Measurements from ENCODE around the gene CEP170B.

The CEP170B gene

DNA sequence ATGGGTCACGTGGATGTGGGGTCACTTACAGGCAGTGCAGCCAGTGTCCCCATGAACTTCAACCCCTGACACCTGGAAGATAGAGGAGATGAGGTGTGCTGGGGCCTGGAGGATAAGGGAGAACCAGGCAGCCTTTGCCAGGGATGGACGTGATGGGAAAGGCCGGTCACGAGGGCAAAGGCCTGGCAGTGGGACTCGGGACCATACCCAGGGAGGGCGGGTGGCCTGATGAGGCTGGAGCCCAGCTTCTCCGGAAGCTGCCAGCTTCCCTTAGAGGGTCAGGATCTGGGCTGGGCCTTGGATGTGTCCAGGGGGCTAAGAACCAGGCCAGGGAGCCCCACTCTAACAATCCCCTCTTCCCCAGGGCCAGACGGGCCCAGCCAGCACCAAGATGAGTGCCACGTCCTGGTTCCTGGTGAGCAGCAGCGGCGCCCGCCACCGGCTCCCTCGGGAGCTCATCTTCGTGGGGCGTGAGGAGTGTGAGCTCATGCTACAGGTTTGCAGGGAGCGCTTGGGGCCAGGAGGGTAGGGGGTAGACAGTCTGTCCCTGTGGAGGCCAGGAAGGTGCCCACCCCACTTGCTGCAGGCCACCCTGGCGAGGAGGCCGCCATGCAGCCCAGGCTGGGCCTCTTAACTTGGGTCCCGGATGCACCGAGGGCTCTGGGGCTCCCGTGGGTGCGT lies 3.1 kb downstream of the CEP170B start:
- no peak for DNase-seq

DNA sequence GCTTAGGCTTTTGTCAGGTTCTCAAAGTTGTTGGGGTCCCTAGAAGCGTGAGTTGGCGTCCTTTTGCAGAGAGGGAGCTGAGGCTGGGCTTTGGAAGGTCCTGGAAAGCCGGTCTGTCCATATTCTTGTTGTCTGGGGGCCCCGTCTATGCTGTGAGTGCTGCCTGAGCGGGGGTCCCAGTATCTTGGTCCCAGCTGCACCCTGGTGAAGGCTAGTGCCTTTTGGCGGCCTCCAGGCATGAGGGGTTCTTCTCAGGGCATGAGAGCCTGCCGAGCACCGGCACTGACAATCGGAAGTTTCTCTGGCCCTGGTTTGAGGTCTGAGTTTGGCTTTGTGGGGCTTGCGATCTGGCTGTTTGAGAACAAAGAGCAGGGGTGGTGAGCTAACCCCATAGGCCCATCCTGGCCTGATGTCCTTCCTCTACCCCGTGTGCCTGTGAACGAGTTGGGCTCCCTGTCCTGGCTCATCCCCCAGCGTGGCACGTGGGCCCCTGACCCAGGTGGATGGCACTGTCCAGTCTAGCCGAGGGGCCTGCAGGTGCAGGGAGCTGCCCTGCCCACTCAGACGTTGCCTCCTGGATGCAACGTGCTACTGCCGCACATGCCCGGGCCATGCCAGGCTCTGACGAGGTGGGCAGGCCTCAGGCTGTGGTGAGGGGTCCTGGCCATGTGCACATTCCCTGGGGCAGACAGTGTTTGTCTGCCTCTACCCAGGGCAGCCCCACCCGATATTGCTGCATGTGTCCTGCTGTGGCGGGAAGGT lies 3.9 kb downstream of the CEP170B start:
- DNase-seq = no peak

DNA sequence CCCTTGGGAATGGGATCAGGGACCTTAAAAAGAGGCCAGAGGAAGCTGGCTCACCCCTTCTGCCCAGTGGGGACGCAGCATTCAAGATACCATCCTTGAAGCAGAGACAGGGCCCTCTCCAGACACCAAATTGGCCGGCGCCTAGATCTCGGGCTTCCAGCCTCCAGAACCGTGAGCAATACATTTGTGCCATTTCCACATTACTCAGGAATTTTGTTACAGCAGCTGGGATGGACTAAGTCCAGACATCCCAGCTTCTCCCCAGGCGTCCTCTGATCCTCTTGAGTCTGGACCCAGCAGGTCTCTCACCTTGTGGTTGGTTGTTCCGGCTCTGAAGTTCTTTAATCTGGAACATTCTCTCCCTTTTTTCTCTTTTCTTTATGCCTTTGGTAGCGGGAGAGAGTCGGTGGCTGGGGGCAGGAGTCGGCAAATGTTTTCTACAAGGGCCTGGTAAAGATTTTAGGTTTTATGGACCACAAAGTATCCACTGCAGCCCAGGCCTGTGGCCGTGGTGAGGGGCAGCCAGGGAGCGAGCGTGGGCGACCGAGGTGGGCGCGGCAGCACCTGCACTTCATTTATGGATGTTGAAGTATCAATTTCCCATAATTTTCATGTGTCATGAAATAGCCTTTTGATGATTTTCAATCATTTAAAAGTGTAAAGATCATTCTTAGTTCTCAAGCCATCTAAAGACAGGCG lies 4.8 kb downstream of the CEP170B start:
- DNase-seq = no peak

DNA sequence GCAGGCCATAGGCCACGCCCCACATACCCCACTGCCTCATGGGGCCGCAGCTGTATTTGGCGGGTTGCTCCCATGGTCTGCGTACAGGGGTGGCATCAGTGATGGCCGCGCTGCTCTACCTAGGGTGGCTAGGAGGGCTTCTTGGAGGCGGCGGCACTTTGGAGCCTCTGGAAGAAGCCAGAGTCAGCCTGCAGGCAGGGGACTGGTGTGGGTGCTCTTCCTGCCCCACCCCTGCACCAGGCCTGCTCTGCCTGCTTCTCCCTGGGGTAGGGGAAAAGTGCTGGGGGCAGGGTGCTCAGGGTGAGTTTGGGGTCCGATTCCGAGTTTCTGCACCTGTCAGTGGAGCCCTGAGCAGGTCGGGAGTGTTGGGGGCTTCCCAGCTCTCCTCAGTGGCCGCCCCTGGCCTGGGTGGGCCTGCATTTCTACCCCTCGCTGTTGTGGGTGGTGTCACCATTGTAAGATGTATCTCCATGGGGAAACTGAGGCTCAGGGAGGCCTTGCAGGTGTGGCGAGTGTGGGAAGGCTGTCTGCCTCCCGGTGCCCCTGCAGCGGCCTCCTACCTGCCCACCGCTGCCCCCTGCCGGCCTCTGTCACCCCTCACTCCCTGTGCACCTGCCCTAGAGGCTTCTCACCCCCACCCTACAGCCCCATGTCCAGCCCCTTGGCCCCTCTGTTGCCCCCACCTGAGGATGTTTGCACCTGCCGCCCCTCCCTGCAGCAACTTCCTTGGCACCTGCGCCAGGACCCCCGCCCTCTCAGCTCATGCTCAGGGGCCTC lies 5.5 kb downstream of the CEP170B start:
- peak; percentile 83 for DNase-seq

DNA sequence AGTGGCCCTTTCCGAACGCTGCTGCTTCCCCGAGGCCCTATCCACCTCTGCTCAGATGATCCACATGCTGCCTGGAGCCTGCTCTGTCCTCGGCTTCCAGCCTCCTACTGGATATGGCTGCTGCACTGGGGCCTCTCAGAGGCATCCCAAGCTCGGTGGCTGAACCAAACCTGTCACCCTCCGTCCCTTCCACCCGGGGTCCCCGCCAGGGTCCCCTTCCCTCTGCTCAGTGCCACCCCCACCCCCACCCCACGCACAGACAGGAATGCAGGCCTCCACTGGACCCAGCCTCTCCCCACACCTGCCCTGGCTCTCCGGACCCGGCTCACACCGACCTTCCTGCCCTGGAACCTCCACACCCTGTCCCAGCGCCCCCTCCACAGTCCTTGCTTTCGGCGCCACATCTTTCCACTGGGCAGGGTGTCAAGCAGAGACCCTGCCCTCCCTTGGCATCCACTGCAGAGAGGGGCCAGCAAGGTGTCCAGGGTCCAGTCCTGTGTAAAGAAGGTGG lies 6.1 kb downstream of the CEP170B start:
- DNase-seq = no peak

DNA sequence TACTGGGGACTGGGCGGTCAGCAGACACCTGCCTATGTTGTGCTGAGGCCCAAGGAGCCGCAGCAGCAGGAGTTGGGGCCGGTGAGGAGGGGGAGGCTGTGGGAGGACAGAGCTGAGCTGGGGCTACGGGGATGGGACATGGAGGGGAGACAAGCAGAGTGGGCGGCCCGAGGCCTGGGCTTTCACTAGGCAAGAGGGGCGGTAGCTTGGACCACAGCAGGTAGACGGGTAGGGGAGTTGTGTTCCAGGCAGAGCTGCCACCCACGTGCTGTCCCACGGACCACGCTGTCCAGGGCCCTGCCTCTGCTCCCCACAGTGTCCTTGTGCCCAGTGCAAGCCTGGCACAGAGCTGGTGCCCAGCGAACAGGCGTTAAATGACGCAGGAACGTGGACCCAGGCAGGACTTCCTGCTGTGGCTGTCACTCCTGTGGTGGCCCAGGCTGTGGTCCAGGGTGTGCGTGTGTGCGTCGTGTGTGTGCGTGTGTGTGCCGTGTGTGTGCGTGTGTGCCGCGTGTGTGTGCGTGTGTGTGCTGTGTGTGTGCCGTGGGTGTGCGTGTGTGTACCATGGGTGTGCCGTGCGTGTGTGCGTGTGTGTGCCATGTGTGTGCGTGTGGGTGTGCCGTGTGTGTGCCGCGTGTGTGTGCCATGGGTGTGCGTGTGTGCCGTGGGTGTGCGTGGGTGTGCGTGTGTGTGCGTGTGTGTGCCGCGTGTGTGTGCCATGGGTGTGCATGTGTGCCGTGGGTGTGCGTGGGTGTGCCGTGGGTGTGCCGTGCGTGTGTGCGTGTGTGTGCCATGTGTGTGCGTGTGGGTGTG lies 6.8 kb downstream of the CEP170B start:
- DNase-seq = no peak

DNA sequence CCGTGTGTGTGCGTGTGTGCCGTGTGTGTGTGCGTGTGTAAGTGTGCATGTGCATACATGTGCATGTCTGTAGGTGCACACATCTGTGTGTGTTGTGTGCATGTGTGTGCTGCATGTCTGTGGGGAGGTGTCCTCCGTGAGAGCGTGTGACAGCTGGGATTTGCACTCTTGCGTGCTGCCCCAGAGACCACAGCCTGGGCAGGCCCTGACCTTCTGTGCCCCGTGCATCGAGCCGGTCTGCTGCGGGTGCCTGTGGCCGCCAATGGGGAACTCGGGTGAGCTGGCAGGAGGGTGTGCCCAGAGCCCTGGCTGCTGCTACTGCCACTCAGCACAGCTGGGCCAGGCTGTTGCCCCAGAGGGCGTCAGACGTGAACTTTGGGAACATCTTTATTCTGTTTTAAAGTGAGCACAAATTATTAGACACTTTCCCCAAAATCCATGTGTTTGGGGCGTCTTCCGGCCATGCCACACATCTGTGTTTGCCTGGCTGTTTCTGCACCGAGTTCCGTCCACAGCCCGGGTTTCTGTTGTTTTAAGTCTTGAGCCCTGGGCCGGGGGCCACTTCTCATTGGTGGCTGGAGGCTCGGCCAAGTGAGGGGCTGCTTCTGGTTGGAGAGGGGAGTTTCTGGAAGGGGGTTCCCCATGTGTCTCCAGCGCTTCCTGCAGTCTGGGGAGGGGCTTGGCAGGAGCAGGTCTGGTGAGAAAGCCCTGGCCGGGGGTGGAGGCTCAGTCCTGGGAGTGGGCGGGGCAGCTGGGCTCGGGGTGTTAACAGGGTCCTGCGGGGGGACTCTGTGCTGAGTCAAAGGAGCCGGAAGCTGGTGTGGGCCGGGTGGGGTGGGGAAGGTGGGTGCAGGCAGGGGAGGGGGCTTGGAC lies 7.6 kb downstream of the CEP170B start:
- DNase-seq = no peak

DNA sequence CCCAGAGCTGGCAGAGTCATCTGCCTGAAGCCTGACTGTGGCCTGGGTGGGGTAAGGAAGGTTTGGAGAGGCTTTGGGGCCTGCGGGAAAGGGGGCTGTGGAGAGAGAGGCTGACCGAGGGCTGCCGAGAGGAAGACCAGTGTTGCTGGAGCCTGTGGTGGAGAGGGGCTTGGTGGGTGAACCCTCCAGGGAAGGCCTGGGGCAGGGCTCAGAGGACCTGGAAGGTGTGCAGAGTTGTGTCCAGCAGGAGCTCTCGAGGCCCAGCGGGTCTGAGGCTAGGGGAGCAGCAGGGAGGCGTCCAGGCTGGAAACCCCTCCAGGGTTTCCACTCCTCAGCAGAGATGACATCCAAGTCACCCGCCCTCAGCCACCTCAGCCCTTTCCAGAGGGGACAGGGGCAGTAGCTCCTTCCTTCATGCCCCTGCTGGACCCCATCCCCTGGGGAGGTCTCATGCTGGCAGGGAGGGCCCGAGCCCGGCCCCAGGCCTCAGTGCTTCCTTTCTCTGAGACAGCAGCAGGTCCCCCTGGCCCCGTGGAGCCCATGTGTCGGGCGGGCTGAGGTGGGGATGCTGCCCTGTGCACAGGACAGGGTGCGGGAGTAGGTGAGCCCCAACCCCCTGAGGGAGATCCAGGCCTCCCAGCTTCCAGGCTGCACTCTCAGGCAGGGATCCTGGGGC lies 8.4 kb downstream of the CEP170B start:
- DNase-seq = no peak

DNA sequence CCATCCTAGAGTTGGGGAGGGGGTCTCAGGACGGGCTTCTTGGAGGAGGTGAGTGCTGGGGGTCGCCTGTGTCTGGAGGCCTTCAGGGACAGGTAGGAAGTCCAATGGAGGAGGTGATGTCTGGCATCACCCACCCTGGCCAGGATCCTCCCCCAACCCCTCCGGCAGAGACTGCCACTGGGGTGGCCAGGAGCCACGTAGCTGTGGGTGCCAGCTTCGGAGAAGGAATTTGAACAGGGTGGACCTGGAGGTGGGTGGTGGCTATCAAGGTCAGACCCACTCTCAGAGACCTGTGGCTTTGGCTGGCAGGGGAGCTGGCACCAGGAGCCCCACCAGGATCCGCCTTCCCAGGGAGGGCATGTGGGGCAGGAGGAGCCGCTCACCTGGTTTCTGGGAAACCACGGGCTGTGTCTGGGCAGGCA lies 9.1 kb downstream of the CEP170B start:
- no peak for DNase-seq

DNA sequence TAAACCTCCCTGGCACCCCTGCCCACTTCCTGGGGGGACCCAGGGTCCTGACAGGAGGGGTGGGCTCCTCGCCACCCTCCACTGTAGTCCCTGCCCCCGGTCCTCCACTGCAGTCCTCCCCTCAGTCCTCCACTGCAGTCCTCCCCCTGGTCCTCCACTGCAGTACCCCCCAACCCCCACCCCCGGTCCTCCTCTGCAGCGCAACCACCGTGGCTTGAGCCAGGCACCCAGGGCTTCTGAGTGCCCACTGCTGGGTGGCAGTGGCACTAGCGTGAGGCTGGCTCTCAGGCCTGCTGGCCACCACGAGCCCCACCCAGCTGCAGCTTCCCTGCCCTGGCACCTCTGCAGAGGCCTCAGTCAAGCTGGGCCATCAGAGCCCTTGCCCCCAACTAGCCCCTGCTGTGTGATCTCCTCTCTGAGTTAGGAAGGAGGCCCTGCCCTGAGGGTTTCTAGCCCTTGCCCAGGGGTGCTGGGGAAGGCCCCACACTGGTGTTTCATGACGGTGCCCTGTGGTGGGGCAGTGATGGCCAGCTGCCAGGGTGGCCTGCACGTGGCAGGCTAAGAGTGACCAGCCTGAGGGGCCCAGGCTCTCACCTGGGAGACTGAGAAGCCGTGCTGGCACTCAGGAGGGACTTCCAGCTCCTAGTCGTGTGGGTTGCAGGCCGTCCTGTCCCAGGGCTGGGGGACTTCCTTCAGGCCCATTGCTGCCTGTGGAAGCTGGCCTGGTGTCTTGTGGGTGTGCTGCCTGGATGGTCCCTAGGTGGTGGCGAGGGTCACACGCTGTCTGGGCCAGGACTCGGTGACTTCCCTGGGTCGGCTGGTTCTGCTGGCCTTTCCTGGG lies 9.7 kb downstream of the CEP170B start:
- no peak for DNase-seq

DNA sequence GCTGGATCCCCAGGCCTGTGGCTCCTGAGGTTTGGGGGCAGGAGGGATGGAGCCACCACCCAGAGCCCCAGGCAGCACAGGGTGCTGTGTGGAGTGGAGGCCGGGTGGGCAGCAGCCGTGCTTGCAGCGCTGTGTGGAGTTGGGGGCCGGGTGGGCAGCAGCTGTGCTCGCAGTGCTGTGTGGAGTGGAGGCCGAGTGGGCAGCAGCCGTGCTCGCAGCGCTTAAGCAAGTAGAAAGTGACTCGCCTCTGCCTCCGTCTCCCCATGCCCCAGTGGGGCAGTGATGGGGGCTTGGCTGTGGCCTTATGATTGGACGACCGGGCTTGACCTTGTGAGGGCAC lies 10.3 kb downstream of the CEP170B start:
- DNase-seq = no peak

DNA sequence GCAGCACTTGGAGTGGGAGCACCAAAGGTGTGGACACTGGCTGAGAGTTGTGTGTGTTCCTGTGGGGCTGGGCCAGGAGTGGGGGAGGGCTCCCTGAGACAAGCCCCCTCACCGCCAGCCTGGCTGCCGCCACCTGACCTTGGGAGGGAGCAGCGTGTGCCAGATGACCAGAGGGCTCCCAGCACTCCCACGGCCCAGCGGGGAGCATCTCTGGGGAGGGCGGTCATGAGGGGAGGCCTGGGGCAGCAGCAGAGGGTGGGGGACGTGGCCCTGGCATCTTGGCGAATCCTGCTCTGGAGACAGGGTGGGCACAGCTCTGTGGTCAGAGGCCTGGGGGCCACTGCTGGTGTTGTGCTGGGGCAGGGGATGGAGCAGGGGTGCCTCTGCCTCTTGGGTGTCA lies 10.7 kb downstream of the CEP170B start:
- no peak for DNase-seq

DNA sequence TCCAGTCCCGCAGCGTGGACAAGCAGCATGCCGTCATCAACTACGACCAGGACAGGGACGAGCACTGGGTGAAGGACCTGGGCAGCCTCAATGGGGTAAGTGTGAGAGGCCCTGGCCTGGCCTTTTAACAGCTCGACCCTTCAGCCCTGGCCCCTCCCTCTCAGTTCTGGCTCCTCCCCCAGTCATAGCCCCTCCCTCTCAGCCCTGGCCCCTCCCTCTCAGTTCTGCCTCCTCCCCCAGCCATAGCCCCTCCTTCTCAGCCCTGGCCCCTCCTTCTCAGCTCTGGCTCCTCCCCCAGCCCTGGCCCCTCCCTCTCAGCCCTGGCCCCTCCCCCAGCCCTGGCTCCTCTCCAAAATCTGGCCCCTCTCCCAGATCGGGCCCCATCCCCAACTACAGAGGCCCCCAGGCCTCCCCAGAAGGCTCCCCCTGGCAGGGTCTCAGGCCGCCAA lies 11.2 kb downstream of the CEP170B start:
- DNase-seq = no peak

DNA sequence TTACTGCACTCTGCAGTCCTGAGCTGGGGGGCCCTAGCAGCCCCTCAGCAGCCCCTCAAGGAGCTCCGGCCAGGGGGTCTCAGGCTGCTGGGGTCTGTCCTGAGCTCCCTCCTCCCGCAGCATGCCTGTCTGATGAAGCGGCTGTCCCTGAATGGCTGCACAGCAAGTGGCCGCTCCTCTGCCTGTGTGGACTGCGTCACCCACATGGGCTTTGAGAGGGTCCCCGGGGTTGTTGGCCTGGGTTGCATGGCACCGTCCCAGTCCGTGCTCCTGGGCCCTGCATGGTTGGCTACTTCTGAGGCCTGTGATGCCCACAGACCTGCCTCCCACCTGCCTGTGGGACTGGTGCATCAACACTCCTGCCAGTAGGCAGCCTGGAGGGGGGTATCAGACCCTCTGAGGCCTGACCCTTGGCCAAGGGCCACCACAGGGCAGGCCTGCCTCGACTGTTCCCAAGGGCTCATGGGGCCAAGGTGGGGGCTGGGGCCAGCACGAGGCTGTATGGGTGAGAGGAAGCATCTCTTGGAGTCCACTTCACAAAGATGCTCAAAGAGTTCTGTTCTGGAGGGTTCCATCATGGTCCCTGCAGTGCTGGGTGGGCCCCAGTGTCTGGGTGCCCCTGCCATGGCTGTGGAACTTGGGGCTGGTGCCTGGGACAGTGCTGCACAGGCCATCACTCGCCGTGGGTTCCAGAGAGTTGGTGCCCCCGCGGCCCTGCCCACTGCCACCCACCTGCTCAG lies 12.2 kb downstream of the CEP170B start:
- no peak for DNase-seq

DNA sequence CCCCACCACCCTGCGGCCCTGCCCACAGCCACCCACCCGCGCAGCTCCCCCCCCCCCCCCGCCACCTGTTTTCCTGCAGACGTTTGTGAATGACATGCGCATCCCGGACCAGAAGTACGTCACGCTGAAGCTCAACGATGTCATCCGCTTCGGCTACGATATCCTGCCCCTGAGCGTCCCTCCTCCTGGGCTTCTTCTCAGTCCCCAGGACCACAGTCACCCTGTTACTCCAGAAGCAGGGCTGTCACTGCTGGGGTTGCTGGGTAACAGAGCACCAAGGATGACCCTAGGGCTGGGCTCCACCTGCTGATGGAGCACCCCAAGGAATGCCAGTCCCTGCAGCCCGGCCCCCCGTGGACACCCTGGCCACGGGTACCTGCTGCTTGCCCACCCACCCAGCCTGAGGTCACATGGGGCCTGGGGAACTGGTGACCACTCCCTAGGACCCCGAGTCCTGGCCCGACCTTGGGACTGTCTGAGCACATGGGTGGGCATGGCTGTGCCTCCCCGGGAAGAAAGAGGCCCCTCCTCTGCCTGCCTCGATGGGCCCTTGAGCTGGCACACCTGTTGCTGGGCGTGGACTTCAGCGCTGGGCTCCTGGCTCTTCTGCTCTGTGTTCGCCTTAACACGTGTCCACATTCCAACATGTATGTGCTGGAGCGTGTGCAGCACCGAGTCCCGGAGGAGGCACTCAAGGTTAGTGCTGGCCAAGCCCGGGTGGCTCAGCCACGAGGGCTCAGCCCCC lies 12.9 kb downstream of the CEP170B start:
- DNase-seq = no peak

DNA sequence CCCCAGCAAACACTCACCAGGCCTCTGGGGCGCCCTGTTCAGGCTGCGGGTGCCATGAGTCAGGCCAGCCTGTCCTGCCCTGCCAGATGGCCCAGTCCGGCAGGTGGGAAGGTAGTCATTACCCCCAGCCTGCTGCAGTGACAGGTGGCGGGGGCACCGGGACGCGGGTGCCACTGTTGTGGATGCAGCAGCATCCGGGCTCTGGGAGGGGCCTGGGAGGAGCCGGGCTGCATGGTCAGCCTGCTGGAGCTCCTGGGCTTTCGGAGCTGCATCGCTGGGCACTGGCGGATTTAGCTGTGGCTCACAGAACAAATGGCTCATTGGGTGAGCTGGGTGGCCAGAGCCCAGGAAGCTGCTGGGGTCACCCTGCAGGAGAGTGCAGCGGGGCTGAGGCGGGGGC lies 13.5 kb downstream of the CEP170B start:
- DNase-seq = no peak

DNA sequence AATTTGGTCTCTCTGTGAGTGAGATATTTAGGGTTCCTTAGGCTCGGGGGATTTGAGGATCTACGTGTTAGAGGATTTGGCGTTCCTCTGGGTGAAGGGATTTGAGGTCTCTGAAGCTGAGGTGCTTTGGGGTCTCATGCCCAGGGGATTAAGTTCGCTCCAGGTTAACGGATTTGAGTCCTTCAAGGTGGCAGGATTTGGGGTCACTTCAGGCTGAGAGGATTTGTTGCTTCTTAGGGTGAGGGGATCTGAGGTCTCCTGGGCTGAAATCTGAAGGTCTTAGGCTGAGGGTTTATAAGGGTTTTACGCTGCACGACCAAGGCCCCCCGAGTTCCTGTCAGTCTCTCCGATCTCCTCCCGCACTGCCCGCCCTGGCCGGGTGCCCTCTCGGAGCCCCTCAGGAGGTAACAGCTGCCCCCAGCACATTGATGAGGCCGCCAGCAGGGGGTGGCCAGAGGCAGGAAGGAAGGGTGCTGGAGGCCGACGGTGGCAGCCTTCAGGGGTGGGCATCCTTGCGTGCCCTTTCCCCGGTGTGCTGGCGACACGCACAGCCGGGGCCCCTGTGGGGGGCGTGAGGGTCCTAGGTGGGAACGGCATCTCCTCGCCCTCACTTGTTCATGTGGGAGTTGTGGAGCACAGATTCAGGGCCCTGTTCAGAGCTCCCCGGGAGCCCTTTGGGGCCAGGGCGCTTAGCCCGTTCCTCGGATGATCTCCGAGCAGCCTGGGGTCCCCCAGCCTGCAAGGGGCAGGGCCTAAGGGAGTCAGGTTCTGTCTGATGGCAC lies 14.3 kb downstream of the CEP170B start:
- no peak for DNase-seq
